Colon (tissue), 2 donors: ENCODE data around the gene RBFOX2.
"Not testable (repeated sequence)": the region's sequence is repeated elsewhere in the genome, so short reads cannot be mapped to it uniquely, and the experiment has no call there.

Experiments
- FAIRE-seq: peaks from 2 replicates; lab custom pipeline; 2012; peaks lifted over from hg19 to GRCh38; lab: Jason Lieb, UNC
- donor health status: control.
- donor health status: control.

Gene RBFOX2

GRCh38 chr22:36039125-36039524 lies 10.5 kb upstream of the RBFOX2 start:
- FAIRE-seq = no peak

DNA sequence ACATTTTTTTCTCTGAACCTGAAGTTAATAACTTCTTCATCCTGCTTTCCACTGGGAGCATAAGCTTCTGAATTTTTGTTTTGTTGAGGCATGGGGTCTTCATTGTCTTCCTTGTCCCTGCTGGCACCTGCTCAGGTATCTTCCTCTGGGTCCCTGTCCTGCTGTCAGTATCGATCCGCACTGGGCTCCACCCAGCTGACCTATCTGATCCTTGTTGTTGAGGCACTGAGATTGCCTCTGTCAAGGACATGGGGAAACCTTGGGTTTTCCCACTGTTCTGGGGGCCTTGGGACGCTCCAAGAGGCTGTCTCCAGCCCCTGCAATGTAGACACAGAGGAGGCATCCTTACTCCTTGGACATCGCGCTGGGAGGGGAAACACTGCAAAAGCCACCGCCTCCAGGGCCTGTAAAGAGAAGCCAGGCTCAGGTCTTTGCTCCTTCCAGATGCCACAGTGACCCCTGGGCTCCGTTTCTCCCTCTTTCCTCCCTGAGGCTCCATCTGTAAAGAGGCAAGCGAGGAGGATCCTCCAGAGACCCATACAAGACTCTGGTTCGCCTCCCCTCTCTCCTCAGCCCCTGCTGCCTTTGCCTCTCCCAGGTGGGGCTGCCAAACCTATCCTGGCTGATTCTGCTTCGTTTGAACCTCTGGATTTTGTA lies 8.6 kb upstream of the RBFOX2 start:
- FAIRE-seq = no peak

DNA sequence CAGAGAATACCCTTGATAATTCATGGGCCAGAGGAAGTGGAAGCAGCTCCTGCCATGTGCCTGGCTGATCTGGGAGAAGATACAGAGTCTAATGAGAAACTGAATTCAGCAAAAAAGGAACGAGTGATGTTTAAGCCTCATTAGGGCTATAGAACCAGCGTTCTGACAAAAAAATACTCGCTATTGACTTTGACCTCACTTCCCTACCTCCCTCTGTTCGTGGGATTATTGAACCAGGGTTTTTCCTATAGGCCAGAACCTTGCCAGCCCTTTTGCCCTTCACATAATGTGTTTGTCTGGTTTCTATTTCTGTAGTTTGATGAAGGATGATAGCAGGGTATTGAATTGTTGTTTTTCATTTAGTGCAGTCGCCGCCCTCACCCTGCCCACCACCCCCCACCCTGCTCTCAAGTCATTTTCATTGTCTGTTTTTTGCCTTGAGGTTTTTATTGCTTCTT lies 7.6 kb upstream of the RBFOX2 start:
- FAIRE-seq = no peak

GRCh38 chr22:36032611-36033010 lies 4.0 kb upstream of the RBFOX2 start:
- FAIRE-seq = no peak

DNA sequence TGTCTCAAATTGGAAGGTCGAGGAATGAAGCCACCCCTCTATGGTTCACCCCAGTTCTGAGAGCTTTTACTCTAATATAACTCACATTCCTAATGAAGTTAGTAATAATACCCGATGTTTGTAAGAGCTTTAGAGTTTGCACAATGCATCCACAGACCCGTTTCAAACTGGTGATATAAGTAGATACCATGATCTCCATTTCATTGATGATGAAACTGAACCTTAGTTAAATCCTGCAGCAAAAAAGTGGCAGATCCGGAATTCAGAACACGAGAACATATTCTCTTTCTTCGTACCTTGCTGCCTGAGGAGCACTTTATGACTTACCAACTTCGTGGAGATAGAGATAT lies 757 bp upstream of the RBFOX2 start:
- no peak for FAIRE-seq

- no peak for FAIRE-seq
Observed at GRCh38 chr22:36027935-36028645, 534 bp downstream of the RBFOX2 start.

- no peak for FAIRE-seq
Observed at GRCh38 chr22:36027579-36027934, 1.1 kb downstream of the RBFOX2 start.

DNA sequence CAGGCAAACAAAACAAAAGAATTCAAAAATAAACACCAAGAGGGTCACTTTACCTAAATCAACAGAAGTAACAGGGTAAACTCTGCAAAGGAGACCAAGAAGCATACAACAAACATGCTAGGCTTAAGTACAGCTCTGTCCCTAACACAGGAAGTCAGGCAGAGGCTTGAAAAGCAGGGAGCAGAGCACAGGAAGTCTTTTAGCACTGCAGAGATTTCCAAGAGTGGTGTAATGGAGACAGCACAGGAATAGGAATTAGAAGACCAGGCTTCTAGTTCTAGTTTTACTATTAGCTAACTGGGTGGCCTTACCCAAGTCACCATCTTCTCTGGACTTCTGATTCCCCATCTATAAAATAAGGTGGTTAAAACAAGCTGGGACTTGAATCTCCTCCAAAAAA lies 1.9 kb downstream of the RBFOX2 start:
- no peak for FAIRE-seq

DNA sequence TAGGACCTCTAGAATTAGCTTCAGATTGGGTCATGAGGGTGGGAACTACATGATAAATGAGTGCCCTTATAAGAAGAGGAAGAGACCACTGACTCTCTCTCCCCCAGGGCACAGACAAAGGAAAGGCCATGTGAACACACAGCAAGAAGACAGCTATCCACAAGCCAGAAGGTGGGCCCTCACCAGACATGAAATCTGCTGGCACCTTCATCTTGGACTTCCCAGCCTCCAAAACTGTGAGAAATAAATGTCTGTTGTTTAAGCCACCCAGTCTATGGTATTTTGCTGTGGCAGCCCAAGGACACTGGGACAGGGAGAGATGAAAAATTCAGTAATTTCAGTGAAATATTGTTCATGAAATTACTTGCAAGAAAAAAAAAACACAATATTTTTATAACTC lies 5.9 kb downstream of the RBFOX2 start:
- FAIRE-seq = no peak

DNA sequence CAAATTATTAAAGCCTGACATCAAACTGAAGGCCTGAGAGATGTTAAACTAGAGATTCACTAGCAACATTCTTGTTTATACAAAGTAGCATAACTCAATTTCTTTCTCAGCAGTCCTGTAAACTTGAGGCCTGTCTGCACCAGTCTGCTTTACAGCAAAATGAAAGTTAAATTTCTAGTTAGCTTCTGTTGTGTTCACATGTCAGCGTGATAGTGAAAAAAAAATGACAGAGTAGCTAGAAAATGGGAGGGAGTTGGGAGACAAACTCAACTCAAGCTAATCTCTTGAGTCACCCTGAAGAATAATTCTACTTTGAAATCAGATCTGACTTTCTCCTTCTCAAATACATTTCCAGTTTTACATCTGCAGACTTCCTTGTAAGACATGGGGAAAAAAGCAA lies 6.5 kb downstream of the RBFOX2 start:
- FAIRE-seq = no peak

DNA sequence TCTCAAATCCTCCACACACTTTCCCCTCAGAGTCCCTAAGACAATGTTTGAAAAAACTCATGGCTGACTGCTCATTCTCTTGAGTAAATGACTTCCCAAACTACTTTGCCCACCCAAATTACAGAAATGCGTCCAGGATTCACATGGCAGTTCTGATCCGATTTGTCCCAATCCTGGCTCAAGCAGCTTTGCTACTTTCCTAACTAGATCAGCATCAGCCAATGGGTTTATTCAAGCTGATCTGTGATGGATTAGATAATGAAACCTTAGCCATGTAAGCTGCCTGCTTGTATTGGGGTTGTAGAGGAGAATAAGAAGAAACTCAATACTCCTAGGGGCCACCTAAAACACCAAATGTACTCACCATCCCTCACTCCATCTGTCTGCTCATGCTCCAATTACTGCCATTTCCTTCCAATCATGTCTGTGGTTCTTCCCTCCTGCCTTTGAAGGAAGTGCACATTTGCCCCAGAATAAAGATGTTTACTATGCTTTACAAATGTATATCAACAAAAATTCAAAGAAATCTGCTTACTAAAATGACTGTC lies 6.9 kb downstream of the RBFOX2 start:
- no peak for FAIRE-seq

GRCh38 chr22:36020865-36021264 lies 7.8 kb downstream of the RBFOX2 start:
- FAIRE-seq = not testable (repeated sequence)

DNA sequence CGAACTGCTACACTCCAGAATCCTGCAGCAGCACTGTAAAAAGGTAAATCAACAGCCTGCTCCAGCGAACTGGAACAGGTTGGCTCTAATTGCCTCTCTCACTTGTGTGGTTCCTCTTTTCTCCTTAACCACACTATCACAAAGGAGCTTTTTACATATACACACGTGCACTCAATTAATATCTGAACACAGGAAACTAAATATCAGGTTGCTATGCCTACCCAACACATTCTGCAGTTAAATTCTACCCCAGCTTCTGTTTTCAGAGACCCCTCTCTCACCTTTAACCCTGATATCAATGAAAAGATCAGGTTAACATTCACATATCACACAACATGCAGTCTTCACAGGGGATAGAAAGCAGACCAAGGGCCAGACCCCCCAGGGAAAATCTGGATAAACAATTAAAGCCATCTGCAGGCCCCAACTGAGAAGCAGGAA lies 11.0 kb downstream of the RBFOX2 start:
- no peak for FAIRE-seq

- FAIRE-seq = no peak
Observed at GRCh38 chr22:36016684-36017083, 11.9 kb downstream of the RBFOX2 start.

DNA sequence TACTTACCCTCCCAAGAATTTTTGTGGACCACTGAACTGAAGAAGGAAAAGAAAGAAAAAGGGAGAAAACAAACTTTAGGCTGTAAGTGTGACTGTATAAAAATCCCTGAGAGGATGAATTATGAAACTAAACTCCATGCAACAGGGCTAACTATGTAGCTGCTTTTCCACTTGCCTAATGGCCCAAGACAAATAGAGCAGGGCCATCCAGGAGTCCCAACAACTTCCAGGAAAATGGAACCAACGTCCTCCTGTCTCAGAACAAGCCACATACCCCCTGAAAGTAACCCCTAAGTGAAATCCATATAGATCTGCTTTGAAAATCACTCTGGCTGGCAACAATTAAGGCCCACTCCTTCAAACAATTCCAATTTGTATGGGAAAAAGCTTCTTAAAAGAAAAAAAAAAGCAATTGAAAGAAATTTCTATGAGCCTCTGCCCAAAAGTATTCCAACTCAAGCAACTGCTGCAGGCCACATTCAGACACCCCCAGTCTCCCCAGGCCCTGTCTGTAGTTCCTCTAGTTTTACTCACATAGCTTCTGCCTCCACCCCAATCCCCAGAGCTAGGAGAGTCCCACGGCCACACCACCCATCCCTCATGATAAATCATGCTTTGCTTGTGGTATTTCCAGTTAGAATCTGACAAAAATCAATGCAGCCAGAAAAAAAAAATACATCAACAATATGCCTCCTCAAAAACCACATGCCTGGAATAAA lies 12.7 kb downstream of the RBFOX2 start:
- no peak for FAIRE-seq

DNA sequence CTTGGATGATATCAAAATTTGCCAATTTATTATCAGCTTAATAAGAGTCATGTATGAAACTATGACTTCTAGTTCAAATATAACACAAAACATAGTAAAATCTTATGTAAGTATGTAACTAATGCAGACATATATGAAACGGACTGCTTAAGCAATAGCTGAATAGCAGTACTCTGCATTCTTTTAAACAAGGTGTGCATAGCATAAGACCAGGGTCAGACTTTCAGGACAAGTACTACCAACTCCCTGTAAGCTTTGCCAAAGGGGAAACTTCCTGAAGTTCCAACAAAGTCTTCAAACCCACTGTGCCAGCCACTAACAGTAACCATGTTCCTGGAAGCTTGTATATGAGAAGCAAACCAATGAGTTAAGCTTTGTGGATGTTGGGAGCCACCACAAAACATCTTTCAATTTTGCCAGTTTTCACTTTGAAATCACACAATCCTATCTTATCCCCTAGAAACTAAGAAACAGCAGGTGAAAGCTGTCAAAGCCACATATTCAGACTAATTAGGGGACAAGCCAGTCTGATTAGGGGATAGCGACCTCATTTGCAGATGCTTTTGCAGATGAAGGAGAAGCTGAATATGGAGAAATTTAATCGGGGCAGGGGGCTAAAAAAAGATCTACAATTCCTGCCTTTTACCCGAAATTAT lies 13.3 kb downstream of the RBFOX2 start:
- FAIRE-seq = no peak

GRCh38 chr22:36014546-36015074 lies 14.0 kb downstream of the RBFOX2 start:
- no peak for FAIRE-seq

DNA sequence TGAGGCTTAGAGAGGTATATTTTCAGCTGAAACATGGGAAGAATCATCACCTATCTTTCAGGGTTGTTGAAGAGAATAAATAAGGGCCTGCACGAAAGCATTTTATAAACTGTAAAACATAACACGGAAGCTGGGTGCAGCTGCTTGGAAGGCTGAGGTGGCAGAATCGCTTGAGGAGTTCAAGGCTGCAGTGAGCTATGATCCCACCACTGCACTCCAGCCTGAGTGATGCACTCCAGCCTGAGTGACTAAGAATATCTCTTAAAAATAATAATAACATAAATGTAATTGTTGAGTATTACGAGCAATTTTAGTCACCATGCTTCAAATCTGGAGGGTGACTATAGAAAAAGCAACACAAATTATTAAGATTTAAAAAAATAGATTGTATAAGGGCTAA lies 16.3 kb downstream of the RBFOX2 start:
- no peak for FAIRE-seq

- FAIRE-seq = no peak
Observed at GRCh38 chr22:36010882-36011281, 17.7 kb downstream of the RBFOX2 start.

- FAIRE-seq = no peak
Observed at GRCh38 chr22:36010090-36010489, 18.5 kb downstream of the RBFOX2 start.

GRCh38 chr22:36009085-36009484 lies 19.5 kb downstream of the RBFOX2 start:
- FAIRE-seq = no peak

DNA sequence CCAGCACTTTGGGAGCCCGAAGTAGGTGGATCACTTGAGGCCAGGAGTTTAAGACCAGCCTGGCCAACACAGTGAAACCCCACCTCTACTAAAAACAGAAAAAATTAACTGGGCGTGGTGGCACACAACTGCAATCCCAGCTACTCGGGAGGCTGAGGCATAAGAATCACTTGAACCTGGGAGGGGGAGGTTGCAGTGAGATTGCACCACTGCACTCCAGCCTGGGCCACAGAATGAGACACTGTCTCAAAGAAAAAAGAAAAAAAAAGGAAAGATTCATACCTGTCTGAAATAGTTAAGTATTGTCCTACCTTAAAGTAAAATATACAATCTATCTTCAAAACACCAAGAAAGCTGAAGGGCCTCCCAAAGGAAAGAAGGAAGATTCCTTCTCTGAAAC lies 20.1 kb downstream of the RBFOX2 start:
- FAIRE-seq = no peak
